ENCODE measurements around the gene CACNA1H. TPM values are rescaled to one million over a fixed set of nuclear protein-coding genes. Genes with fewer than 3 reads are reported as not detected.

The CACNA1H gene
- total RNA-seq, 1 donor from 2014 or later: 40.3 TPM

- DNase-seq: peak; percentile 64
These were observed 5.8 kb downstream of the CACNA1H start for GRCh38 chr16:1158456-1159324.

- DNase-seq: peak; percentile 88
These were observed 6.5 kb downstream of the CACNA1H start for GRCh38 chr16:1159325-1159972.

GRCh38 chr16:1159973-1160772, 7.3 kb downstream of the CACNA1H start:
- peak; percentile 68 for DNase-seq

- DNase-seq: no peak
These were observed 8.0 kb downstream of the CACNA1H start for GRCh38 chr16:1160773-1161348.

- DNase-seq: no peak
These were observed 10.0 kb downstream of the CACNA1H start for GRCh38 chr16:1162701-1163566.

GRCh38 chr16:1163567-1164055, 10.7 kb downstream of the CACNA1H start:
- no peak for DNase-seq

GRCh38 chr16:1164382-1164781, 11.5 kb downstream of the CACNA1H start:
- no peak for DNase-seq

- no peak for DNase-seq
These were observed 12.1 kb downstream of the CACNA1H start for GRCh38 chr16:1164975-1165374.

GRCh38 chr16:1165511-1165910, 12.6 kb downstream of the CACNA1H start:
- no peak for DNase-seq

- peak; percentile 32 for DNase-seq
These were observed 14.6 kb downstream of the CACNA1H start for GRCh38 chr16:1167276-1168107.

GRCh38 chr16:1168837-1169236, 15.9 kb downstream of the CACNA1H start:
- no peak for DNase-seq

GRCh38 chr16:1169285-1170075, 16.6 kb downstream of the CACNA1H start:
- peak; percentile 40 for DNase-seq

- no peak for DNase-seq
These were observed 17.1 kb downstream of the CACNA1H start for GRCh38 chr16:1170076-1170418.

GRCh38 chr16:1171001-1171400, 18.1 kb downstream of the CACNA1H start:
- no peak for DNase-seq

GRCh38 chr16:1171854-1172428, 19.0 kb downstream of the CACNA1H start:
- DNase-seq: no peak

- no peak for DNase-seq
These were observed 19.7 kb downstream of the CACNA1H start for GRCh38 chr16:1172651-1173050.

- no peak for DNase-seq
These were observed 21.0 kb downstream of the CACNA1H start for GRCh38 chr16:1173788-1174451.
